ENCODE results near the gene ARL6IP4. TPM values are rescaled to one million over a fixed set of nuclear protein-coding genes. Genes with fewer than 3 reads are reported as not detected.

Gene ARL6IP4
- total and polyA plus RNA-seq, 2 of the 4 experiments (the other 2 are of a cell fraction) = 161 to 254 TPM

DNA sequence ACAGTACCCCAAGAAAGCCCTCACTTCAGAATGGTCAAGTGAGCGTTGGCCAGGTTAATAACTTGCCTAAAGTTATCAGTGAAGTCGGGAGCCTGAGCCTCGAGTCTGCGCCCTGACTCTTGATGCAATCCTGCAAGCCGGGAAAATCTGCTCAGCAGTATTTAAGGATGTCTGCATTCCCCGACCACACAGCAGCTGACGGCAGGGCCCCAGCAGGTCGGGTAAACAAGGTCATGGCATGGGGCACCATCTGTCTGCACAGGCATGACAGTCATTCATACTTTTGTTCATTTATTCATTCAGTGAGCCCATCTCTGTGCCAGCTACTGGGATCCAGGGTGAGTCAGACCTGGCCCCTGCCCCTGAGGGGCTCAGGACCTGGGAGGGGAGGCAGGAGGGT, 25.3 kb upstream of the ARL6IP4 start (continued):
- TF ChIP-seq, protein P1, sequence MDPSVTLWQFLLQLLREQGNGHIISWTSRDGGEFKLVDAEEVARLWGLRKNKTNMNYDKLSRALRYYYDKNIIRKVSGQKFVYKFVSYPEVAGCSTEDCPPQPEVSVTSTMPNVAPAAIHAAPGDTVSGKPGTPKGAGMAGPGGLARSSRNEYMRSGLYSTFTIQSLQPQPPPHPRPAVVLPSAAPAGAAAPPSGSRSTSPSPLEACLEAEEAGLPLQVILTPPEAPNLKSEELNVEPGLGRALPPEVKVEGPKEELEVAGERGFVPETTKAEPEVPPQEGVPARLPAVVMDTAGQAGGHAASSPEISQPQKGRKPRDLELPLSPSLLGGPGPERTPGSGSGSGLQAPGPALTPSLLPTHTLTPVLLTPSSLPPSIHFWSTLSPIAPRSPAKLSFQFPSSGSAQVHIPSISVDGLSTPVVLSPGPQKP (IDR thresholded peaks at IDR 0.05; ENCODE audit: borderline replicate concordance, low read depth, low read length) = no peak
- TF ChIP-seq RAD21 (IDR thresholded peaks at IDR 0.05; ENCODE audit: low read length) = no peak

DNA sequence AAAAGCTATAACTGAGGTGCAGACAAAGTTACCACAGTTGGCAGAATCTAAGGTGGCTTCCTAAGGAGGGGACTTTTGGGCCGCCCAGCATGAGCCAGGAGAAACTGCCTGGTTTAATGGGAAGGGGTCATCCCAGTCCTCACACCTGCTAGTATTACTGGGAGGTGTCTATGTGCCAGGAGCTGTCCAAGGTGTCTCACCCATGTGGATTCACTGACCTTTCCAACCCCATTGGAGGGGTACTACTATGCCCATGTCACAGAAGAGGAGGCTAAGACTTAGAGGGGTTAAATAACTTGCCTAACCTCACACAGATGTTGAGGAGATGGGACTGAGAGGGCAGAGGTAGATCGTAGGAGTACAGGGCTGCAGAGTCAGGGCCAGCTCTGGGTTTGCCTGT, 24.4 kb upstream of the ARL6IP4 start:
- Histone ChIP-seq H3K4me1 (ENCODE audit: control insufficient read depth, insufficient read depth, low read length) (no peaks in the 10 kb centered on the region; the same call in none of the 2 replicates), H2BK120ac (ENCODE audit: low read depth, low read length) (no peak overlapping the region), H3K9ac (ENCODE audit: low read depth, low read length) (no peak overlapping the region), H2BK20ac (ENCODE audit: low read depth, low read length) (no peak overlapping the region), H2AK9ac (replicated peaks; ENCODE audit: low read depth, low read length, poor library complexity) (peak overlapping the region; percentile 9), H3K4ac (ENCODE audit: low read depth, low read length) (no peak overlapping the region), H3K9me1 (ENCODE audit: insufficient read depth, low read length) (no peaks in the 10 kb centered on the region), H3K4me2 (ENCODE audit: low read depth, low read length) (no peak overlapping the region), H3K4me3 (ENCODE audit: insufficient read depth, low read depth, low read length) (no peak overlapping the region), H2AFZ (replicated peaks; ENCODE audit: low read length, poor library complexity) (no peak overlapping the region), H3K14ac (replicated peaks; ENCODE audit: low read depth, low read length) (no peak overlapping the region), H3K27ac (ENCODE audit: insufficient read depth, low read length) (no peak overlapping the region), H3K36me3 (ENCODE audit: control insufficient read depth, insufficient read depth, low read length) (peaks cover 4% of the 10 kb centered on the region), H2AK5ac (ENCODE audit: low read depth, low read length) (no peak overlapping the region), H2BK5ac (ENCODE audit: low read depth, low read length, poor library complexity, severe bottlenecking) (no peak overlapping the region), H4K5ac (ENCODE audit: low read depth, low read length) (no peak overlapping the region), H3K56ac (ENCODE audit: extremely low read depth, insufficient read depth, low read length) (no peak overlapping the region), H3K79me1 (ENCODE audit: low read depth in 1 of 2, low read length in 2 of 2) (peaks cover 0 to 10% of the 10 kb centered on the region in 2 experiments; a peak in 2 of 4 replicates), H3K27me3 (ENCODE audit: control insufficient read depth, insufficient read depth, low read length) (no peaks in the 10 kb centered on the region), H3K18ac (ENCODE audit: low read depth, low read length) (no peak overlapping the region), H4K20me1 (ENCODE audit: insufficient read depth, low read length) (peaks cover 10% of the 10 kb centered on the region), H3K23ac (ENCODE audit: low read depth, low read length) (no peak overlapping the region), H2BK15ac (ENCODE audit: low read depth, low read length) (no peak overlapping the region), H4K91ac (ENCODE audit: insufficient read depth, low read depth, low read length) (no peak overlapping the region), H3K9me3 (ENCODE audit: control insufficient read depth, insufficient read depth, low read length) (no peaks in the 10 kb centered on the region), H4K8ac (ENCODE audit: low read depth in 2 of 2, low read length in 2 of 2) (no peak overlapping the region)
- no TSS peak for BruUV-seq (replicated peaks)
- WGBS, 2 experiments (ENCODE audit: extremely low coverage in 2 of 2, insufficient read length in 1 of 2) = no CpG with 5 or more reads among the region's 2 CpGs
- ChIA-PET CTCF (no interaction called here), POLR2A (ENCODE audit: unreplicated experiment) (no interaction called here)
- TF ChIP-seq MXI1 (IDR thresholded peaks at IDR 0.05; ENCODE audit: borderline replicate concordance, low read depth, low read length) = no peak
- no peak for TF ChIP-seq RFX5 (IDR thresholded peaks at IDR 0.05; ENCODE audit: low read depth, low read length)
- TF ChIP-seq, protein P2, sequence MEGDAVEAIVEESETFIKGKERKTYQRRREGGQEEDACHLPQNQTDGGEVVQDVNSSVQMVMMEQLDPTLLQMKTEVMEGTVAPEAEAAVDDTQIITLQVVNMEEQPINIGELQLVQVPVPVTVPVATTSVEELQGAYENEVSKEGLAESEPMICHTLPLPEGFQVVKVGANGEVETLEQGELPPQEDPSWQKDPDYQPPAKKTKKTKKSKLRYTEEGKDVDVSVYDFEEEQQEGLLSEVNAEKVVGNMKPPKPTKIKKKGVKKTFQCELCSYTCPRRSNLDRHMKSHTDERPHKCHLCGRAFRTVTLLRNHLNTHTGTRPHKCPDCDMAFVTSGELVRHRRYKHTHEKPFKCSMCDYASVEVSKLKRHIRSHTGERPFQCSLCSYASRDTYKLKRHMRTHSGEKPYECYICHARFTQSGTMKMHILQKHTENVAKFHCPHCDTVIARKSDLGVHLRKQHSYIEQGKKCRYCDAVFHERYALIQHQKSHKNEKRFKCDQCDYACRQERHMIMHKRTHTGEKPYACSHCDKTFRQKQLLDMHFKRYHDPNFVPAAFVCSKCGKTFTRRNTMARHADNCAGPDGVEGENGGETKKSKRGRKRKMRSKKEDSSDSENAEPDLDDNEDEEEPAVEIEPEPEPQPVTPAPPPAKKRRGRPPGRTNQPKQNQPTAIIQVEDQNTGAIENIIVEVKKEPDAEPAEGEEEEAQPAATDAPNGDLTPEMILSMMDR (conservative IDR thresholded peaks at IDR 0.05; ENCODE audit: low read depth, low read length) = no peak
- TF ChIP-seq POLR2A (IDR thresholded peaks at IDR 0.05; ENCODE audit: low read depth, low read length) = no peak
- TF ChIP-seq, protein P3, sequence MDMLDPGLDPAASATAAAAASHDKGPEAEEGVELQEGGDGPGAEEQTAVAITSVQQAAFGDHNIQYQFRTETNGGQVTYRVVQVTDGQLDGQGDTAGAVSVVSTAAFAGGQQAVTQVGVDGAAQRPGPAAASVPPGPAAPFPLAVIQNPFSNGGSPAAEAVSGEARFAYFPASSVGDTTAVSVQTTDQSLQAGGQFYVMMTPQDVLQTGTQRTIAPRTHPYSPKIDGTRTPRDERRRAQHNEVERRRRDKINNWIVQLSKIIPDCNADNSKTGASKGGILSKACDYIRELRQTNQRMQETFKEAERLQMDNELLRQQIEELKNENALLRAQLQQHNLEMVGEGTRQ (IDR thresholded peaks at IDR 0.05; ENCODE audit: low read depth, low read length) = no peak
- TF ChIP-seq MAFK (IDR thresholded peaks at IDR 0.05; ENCODE audit: low read depth, low read length) = no peak
- no peak for TF ChIP-seq NFE2L2 (IDR thresholded peaks at IDR 0.05; ENCODE audit: low read depth, low read length)
- TF ChIP-seq, protein P1 (IDR thresholded peaks at IDR 0.05; ENCODE audit: borderline replicate concordance, low read depth, low read length) = no peak
- TF ChIP-seq RCOR1 (IDR thresholded peaks at IDR 0.05; ENCODE audit: insufficient replicate concordance, low read length) = no peak
- dilution Hi-C loops (cut with HindIII; ENCODE audit: low sequenced_read_pairs, unreplicated experiment) (no loop called here), intact Hi-C loops (cut with micrococcal nuclease) (no loop called here), in situ Hi-C loops (cut with MboI; ENCODE audit: low sequenced_read_pairs) (loop anchor here (5.0 to 25.0 kb wide), 2 partner anchors 164 to 319 kb away; no protein-coding TSS in a partner anchor)
- DNase-seq (no peak), ATAC-seq (ENCODE audit: low read depth) (no peak)

All from IMR-90 (cell line).